Adipocyte (in vitro differentiated cells): ENCODE measurements around the gene PRELID3B.

Experiments used
- DNase-seq: peaks from one replicate; pipeline ENCODE4 v3.0.0-alpha.2; 2015; ENCODE audit warnings: low read depth
- H3K27me3 ChIP-seq: replicated peaks from 2 replicates; pipeline ENCODE4 v1.7.0; 2013; ENCODE audit warnings: mild to moderate bottlenecking, low read length, moderate library complexity; ENCODE audit not compliant: control insufficient read depth, insufficient read depth
- H3K36me3 ChIP-seq: 2 replicates; pipeline ENCODE4 v1.7.0; 2013; ENCODE audit warnings: low read length, mild to moderate bottlenecking, moderate library complexity; ENCODE audit not compliant: control insufficient read depth, insufficient read depth, severe bottlenecking
- H3K4me1 ChIP-seq: 2 replicates; pipeline ENCODE4 v1.7.0; 2013; ENCODE audit warnings: mild to moderate bottlenecking, low read length, moderate library complexity; ENCODE audit not compliant: control insufficient read depth, insufficient read depth
- H3K4me3 ChIP-seq: 2 replicates; pipeline ENCODE4 v1.7.0; 2013; ENCODE audit warnings: mild to moderate bottlenecking, low read length, moderate library complexity
- H3K9ac ChIP-seq: 2 replicates; pipeline ENCODE4 v1.7.0; 2013; ENCODE audit warnings: mild to moderate bottlenecking, low read length, moderate library complexity
- H3K9me3 ChIP-seq: 2 replicates; pipeline ENCODE4 v1.7.0; 2013; ENCODE audit warnings: mild to moderate bottlenecking, low read length, moderate library complexity; ENCODE audit not compliant: control insufficient read depth

Gene PRELID3B

DNA sequence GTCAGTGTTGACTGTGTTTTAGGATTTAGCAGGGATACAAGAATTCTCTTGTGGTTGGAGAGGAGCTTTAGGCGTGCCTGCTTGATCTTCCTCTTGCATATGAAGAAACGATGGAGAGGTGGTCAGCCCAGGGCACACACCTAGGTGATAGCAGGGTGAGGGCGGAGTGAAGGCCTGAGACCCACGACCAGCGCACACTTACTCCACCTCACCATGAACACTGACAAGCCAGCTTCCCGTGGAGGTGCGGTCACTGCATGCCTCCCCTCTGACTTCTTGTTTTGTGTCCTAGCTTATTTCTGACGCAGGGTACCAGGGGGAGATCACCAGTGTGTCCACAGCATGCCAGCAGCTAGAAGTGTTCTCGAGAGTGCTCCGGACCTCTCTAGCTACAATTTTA lies 53.4 kb downstream of the PRELID3B start:
- Histone ChIP-seq H3K9ac (no peak overlapping the region), H3K4me1 (peaks cover 15% of the 10 kb centered on the region), H3K36me3 (peaks cover 79% of the 10 kb centered on the region), H3K4me3 (no peak overlapping the region), H3K9me3 (no peaks in the 10 kb centered on the region), H3K27me3 (no peaks in the 10 kb centered on the region)
- DNase-seq: no peak

- Histone ChIP-seq H3K9ac (no peak overlapping the region), H3K4me3 (no peak overlapping the region), H3K9me3 (no peaks in the 10 kb centered on the region), H3K27me3 (no peaks in the 10 kb centered on the region), H3K36me3 (peaks cover 72% of the 10 kb centered on the region), H3K4me1 (peaks cover 22% of the 10 kb centered on the region)
- no peak for DNase-seq
Observed at GRCh38 chr20:58988565-58988882, 54.1 kb downstream of the PRELID3B start.

DNA sequence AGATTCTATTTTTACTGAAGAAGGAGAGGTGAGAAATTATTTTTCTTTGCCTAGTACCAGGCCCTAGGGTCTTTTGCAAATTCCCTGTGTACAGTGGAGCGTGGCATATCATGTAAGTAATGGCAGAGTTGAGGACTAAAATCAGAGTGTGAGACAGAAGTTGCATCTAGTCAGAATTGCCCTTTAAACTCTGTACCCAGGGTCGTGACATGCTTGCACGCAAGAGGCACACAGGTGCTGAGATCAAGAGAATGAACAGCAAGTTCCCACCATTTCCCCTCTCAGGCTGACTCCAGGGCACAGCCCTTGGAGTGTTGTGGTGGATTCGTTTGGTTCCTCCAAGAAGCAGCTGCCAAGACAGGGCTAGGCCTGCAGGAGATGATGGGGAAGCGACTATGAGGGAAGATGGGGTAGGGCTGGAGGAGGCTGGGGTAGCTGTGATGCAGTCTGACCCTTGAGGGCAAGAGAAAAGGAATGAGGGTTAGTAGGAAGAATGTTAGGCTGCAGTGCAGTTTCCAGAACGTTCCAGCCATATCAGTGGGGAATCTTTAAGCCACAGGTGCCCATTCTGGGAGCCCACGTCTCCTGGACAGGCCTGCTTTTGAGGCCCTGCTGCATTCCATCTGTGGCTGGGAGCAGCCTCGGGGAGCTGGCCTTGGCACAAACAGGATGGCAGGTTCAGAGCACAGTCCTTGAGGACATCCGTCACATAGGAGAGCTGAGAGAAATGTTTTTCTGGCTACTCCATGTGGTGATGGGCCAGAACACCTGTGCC lies 54.6 kb downstream of the PRELID3B start:
- DNase-seq: no peak
- Histone ChIP-seq H3K27me3 (no peaks in the 10 kb centered on the region), H3K9ac (no peak overlapping the region), H3K4me3 (no peak overlapping the region), H3K4me1 (peaks cover 22% of the 10 kb centered on the region), H3K36me3 (peaks cover 67% of the 10 kb centered on the region), H3K9me3 (no peaks in the 10 kb centered on the region)

GRCh38 chr20:58986968-58987517 lies 55.5 kb downstream of the PRELID3B start:
- H3K9ac ChIP-seq: no peak overlapping the region
- no peak for DNase-seq
- H3K4me3 ChIP-seq: no peak overlapping the region
- no peaks in the 10 kb centered on the region for H3K9me3 ChIP-seq
- H3K36me3 ChIP-seq: peaks cover 57% of the 10 kb centered on the region
- H3K27me3 ChIP-seq: no peaks in the 10 kb centered on the region
- peaks cover 30% of the 10 kb centered on the region for H3K4me1 ChIP-seq

DNA sequence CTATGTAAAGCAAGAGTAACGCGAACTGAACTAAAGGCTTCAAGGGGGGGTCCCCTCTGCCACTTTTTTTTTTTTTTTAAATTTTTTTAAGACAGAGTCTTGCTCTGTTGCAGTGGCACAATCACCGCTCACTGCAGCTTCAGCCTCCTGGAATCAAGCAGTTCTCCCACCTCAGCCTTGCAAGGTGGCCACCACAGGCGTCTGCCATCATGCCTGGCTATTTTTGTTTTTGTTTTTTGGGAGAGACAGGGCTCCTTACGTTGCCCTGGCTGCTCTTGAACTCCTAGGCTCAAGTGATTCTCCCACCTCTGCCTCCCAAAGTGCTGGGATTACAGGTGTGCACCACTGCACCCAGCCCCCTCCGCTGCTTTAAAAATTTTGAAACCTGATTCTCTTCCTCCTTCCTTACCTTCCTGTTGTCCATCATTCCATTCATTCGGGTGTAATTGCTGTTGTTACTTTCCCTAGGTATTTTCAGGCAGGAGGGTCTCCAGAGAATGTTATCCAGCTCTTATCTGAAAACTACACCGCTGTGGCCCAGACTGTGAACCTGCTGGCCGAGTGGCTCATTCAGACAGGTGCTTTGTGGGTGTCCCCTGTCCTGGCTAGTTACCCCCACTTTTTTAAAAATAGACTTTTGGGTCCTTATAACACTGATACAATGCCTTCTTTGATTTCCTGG lies 56.2 kb downstream of the PRELID3B start:
- Histone ChIP-seq H3K36me3 (peaks cover 51% of the 10 kb centered on the region), H3K4me3 (no peak overlapping the region)

DNA sequence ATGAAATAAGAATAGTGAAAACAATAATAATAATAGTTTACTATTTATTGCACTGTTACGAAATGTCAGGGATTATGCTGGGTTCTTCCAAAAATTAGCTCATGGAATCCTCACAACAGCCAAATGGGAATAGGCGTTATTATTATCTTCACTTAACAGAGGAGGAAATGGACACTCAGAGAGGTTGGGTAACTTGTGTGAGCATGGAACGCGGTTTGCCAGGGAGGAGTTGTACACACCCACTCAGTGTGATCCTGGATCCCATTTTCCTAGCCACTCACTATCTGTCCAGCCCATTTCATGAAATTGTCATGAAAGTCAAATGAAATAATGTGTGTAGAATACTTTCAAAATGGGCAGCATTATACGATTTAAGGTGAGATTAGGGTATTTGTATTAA lies 56.9 kb downstream of the PRELID3B start:
- peaks cover 43% of the 10 kb centered on the region for H3K36me3 ChIP-seq
- no peak for DNase-seq
- H3K27me3 ChIP-seq: no peaks in the 10 kb centered on the region

More for the DNA sequence above, 56.2 kb downstream of the PRELID3B start:
- H3K4me1 ChIP-seq: peaks cover 30% of the 10 kb centered on the region
- no peaks in the 10 kb centered on the region for H3K9me3 ChIP-seq
- no peak overlapping the region for H3K9ac ChIP-seq
- H3K27me3 ChIP-seq: no peaks in the 10 kb centered on the region
- DNase-seq: no peak

GRCh38 chr20:58984691-58985090 lies 57.9 kb downstream of the PRELID3B start:
- no peaks in the 10 kb centered on the region for H3K27me3 ChIP-seq
- DNase-seq: no peak
- H3K9ac ChIP-seq: no peak overlapping the region

More for the DNA sequence above, 56.9 kb downstream of the PRELID3B start:
- no peaks in the 10 kb centered on the region for H3K9me3 ChIP-seq
- H3K9ac ChIP-seq: no peak overlapping the region
- peaks cover 31% of the 10 kb centered on the region for H3K4me1 ChIP-seq
- no peak overlapping the region for H3K4me3 ChIP-seq

More at GRCh38 chr20:58984691-58985090, 57.9 kb downstream of the PRELID3B start:
- H3K4me3 ChIP-seq: no peak overlapping the region
- H3K36me3 ChIP-seq: peaks cover 35% of the 10 kb centered on the region
- H3K4me1 ChIP-seq: peaks cover 34% of the 10 kb centered on the region
- no peaks in the 10 kb centered on the region for H3K9me3 ChIP-seq
